GM21528 (cell line): ENCODE measurements around the gene SLC36A1.

ENCODE experiments used
- ATAC-seq: cut with Tn5 transposase; IDR thresholded peaks from one replicate; pipeline ENCODE4 v1.9.1; 2021; ENCODE audit warnings: mild to moderate bottlenecking, moderate library complexity; ENCODE audit not compliant: unreplicated experiment, low FRiP score

The SLC36A1 gene

DNA sequence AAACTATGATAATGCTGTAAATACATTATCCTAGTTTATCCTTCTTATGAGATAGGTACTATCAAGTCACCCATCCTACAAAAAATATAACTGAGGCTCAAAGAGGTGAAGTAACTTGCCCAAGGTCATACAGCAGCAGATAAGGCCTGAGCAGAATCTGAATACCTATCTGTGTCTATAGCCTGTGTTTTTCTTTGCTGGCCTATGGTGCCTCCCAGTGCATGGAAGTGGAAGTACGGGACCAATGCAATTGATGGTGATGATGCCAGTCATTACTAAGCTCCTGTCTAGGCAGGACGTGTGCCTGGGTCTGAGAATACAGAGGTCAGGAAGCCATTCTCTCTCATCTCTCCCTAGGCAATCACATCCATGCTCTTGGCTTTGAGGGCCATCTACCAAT, 75.9 kb downstream of the SLC36A1 start:
- peak; percentile 84 for ATAC-seq

DNA sequence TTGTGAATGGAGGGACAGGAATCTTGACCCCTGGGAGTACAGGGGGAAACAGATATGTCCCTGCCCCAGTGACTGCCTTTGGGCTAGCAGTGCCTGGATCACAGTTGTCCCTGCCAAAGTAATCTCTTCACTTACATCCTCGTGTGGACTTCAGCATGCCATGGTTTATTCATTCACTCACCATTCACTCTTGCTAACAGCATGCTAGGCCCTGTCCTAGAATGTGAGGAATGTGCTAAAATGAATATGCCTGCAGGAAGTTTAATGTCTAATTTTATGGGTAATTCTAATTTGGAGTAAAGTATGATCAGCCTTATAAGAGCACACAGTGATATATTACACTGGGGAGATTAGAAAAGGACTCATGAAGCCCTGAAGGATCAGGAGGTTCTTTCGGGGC, 80.8 kb downstream of the SLC36A1 start:
- ATAC-seq = no peak

DNA sequence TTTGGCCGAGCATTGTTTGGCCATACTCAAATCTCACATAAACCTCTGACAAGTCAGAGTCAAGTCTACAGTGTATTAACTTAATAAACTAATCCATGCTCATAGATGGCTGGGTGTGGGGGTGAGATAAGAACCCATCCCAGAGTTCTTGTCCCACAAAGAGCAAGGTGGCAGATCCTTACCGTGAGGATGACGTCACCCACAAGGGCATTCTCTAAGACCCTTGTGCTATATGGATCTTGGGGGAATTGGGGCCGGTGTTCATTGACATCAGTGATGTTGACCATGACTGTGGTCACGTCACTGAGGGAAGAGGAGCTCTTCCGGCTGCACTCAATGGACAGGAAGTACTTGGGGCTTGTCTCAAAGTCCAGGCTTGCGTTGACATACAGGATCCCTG, 81.6 kb downstream of the SLC36A1 start:
- ATAC-seq = no peak

DNA sequence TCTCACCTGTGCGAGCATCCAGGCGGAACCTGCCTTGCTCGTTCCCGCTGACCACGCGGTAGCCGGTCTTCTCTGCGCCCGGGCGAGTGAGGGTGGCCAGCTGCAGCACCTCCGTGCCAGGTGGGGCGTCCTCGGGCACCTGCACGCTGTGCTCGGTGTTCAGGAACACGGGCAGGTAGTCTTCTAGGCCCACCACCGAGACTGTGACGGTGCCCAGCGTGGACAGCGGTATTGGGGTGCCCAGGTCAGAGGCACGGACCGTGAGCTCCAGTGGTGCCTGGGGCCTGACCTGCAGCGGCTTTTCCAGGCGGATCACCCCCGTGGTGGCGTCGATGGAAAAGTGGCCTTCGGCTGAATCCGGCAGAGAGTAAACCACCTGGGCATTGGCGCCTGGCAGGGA, 84.2 kb downstream of the SLC36A1 start:
- no peak for ATAC-seq

DNA sequence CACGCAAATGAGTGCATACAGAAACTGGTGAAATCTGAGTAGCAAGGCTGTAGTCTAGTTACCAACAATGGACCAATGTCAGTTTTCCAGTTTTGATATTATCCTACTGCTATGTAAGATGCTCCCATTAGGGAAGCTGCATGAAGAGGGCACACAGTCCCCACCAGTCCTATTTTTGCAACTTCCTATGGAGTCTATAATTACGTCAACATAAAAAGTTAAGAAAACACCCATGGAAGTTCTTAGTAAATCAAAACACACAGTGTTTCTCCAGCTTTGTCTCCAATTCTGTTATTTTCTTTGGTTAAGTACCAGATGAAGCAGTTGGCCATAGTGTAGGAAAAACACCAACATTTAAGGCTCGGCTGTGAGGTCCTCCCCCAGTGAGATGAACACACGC, 85.0 kb downstream of the SLC36A1 start:
- no peak for ATAC-seq

DNA sequence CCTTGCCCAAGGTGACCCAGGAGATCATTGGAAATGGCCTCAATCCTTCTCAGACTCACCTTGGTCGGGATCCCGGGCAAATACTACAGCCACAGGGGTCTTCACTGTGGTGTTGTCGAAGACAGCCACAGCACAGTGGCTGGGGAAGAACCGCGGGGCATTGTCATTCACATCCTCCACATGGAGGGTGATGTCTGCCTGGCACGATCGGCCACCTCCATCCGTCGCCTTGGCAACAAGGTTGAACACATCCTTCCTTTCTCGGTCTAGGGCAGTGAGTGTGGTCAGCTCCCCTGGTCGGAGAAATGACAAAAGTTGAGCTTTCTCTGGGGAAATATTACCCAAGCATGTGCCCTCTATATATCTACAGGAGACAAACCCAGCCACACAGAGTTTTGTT, 86.9 kb downstream of the SLC36A1 start:
- no peak for ATAC-seq

DNA sequence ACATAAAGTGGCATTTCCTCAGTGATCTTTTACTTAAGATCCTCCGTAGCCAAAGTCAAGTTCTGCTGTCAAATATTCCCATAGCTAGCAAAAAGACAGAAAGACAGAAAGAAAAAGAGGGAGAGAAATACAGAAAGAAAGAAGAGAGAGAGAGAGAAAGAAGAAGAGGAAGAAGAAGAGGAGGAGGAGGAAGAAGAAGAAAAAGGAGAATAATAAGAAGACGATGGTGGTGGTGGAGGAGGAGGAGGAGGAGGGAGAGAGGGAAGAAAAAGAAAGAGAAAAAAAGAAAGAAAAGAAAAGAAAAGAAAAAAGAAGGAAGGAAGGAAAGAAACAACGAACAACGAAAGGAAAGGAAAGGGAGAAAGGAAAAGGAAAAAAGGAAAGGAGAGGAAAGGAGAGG, 89.6 kb downstream of the SLC36A1 start:
- no peak for ATAC-seq

DNA sequence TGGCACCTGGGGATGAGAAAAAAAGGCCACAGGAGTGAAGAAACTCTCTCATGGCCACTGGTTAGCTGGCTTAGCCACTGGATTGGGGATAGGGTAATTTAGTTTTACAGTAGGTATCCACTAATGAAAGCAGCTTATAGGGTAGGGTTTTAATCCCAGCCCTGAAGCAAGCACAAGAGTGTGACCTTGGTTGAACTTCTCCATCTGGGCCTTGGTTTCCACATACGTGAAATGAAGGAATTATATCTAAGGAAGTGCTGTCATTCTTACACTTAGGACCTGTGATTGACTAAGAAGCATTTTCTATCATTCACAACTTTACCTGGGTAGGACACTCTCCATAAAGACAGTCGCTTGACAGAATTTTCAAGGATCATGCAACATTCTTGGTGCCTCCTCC, 94.2 kb downstream of the SLC36A1 start:
- ATAC-seq = no peak
